KOPT-K1 (cell line): Measurements from ENCODE around the gene DIP2C.
"Not testable (repeated sequence)": the region's sequence is repeated elsewhere in the genome, so short reads cannot be mapped to it uniquely, and the experiment has no call there.

ENCODE experiments used
- H3K27ac ChIP-seq: fragments of 200-600 bp; sonication (generic); 2 replicates; pipeline ENCODE4 v1.5.1; 2016; ENCODE audit warnings: antibody characterized with exemption, mild to moderate bottlenecking, low read depth, low read length; ENCODE audit not compliant: poor library complexity, severe bottlenecking
- H3K36me3 ChIP-seq: fragments of 200-600 bp; sonication (generic); 2 replicates; pipeline ENCODE4 v1.5.1; 2017; ENCODE audit warnings: antibody characterized with exemption, mild to moderate bottlenecking, low read length, moderate library complexity; ENCODE audit not compliant: insufficient read depth
- H3K9me3 ChIP-seq: fragments of 200-600 bp; sonication (generic); 2 replicates; pipeline ENCODE4 v1.5.1; 2017; ENCODE audit warnings: antibody characterized with exemption, low read length, mild to moderate bottlenecking; ENCODE audit not compliant: insufficient read depth, poor library complexity, severe bottlenecking

DIP2C gene

DNA sequence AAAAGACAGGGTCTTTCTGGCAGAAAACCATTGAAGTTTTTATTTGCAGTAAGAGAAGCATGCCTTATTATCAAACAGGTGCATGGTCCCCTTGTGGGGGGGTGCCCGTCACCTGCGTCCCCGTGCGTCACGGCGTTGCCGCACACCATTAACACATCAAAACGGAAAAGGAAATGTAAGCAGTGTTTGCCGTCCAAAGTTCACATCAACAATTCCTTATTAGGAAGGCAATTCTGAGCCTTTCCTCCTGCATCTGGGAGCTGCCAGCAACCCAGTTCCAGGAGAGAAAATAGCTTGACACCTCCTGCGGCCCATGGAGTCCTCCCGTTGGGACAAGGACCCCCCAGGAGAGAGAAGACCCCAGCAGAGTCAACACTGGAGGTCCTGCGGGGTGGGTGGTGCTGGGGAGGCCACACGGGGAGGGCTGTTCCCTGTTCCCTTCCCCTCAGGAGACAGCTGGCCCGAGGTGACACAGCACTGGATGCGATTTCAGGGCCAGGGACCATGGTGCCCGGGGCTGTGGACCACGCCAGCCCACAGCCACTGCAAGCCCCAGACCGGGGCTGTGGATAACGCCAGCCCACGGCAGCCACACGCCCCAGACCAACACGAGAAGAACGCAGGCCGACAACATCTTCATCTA, 39.5 kb downstream of the DIP2C start:
- no peaks in the 10 kb centered on the region for H3K36me3 ChIP-seq
- H3K9me3 ChIP-seq, result peaks cover 8% of the 10 kb centered on the region
- H3K27ac ChIP-seq, result no peak overlapping the region

DNA sequence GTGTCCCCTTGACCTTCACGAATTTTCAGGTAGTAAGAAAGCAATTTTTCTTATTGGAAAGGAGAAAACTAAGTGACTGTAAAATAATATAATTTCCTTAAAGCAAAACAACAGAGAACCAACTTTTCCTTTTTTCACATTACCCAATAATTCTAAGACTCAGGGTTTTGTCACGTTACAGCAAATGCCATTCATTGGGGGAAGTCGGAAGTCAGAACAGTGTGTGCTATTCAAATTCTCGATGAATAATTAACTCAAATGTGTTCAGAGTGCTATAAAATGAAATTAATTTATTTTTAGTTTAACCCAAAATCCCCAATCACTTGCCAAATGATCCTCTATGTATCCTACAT, 40.0 kb downstream of the DIP2C start:
- H3K27ac ChIP-seq, result no peak overlapping the region
- H3K36me3 ChIP-seq, result no peaks in the 10 kb centered on the region

GRCh38 chr10:647019-647418, 42.4 kb downstream of the DIP2C start:
- peaks cover 16% of the 10 kb centered on the region for H3K9me3 ChIP-seq
- not testable (repeated sequence) for H3K27ac ChIP-seq, H3K36me3 ChIP-seq

More for the DNA sequence above, 40.0 kb downstream of the DIP2C start:
- H3K9me3 ChIP-seq, result peaks cover 13% of the 10 kb centered on the region

GRCh38 chr10:646118-646524, 43.3 kb downstream of the DIP2C start:
- peaks cover 16% of the 10 kb centered on the region for H3K9me3 ChIP-seq
- H3K36me3 ChIP-seq, result no peaks in the 10 kb centered on the region

DNA sequence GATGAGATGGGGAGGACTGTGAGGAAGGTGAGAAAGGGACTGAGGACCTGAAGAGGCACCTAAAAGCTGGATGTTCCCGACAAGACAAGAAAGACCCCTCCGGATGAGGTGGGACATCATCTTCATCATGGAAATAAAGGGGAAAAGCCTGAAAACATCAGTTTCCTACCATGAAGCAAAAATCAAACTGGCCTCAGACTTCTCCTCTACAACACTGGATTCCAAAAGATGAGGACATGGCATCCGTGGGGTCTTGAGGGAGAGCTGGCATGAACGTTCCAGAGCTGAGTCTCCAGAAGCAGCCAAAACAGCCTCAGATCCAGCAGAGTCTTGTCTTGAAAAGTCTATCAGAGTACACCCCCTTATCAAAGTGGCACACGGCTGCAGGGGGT, 44.5 kb downstream of the DIP2C start:
- H3K27ac ChIP-seq, result no peak overlapping the region
- no peaks in the 10 kb centered on the region for H3K36me3 ChIP-seq
- peaks cover 16% of the 10 kb centered on the region for H3K9me3 ChIP-seq

More at GRCh38 chr10:646118-646524, 43.3 kb downstream of the DIP2C start:
- H3K27ac ChIP-seq, result no peak overlapping the region

GRCh38 chr10:644076-644942, 45.2 kb downstream of the DIP2C start:
- Histone ChIP-seq H3K36me3 (no peaks in the 10 kb centered on the region), H3K9me3 (peaks cover 16% of the 10 kb centered on the region), H3K27ac (no peak overlapping the region)

- Histone ChIP-seq H3K27ac (no peak overlapping the region), H3K36me3 (no peaks in the 10 kb centered on the region), H3K9me3 (peaks cover 10% of the 10 kb centered on the region)
These were observed 47.1 kb downstream of the DIP2C start for GRCh38 chr10:642186-642890.

- Histone ChIP-seq H3K9me3 (peaks cover 10% of the 10 kb centered on the region), H3K27ac (no peak overlapping the region), H3K36me3 (no peaks in the 10 kb centered on the region)
These were observed 48.1 kb downstream of the DIP2C start for GRCh38 chr10:641149-642010.

DNA sequence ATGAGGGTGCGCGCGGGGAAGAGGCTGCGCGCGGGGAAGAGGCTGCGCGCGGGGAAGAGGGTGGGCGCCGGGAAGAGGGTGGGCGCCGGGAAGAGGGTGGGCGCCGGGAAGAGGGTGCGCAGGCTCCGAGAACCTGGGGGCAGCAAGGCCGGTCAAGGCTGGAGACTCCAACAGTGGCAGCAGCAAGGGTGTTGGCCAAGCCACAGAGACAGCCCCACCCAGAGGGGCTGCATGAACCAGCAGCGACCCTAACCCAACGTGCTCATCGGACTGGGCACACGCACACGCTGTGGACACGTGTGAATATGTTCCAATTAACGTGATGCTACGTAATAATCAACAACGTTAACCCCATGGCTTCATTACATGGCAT, 48.8 kb downstream of the DIP2C start:
- Histone ChIP-seq H3K27ac (no peak overlapping the region), H3K9me3 (peaks cover 10% of the 10 kb centered on the region), H3K36me3 (no peaks in the 10 kb centered on the region)

GRCh38 chr10:639751-640672, 49.5 kb downstream of the DIP2C start:
- no peak overlapping the region for H3K27ac ChIP-seq
- no peaks in the 10 kb centered on the region for H3K36me3 ChIP-seq
- H3K9me3 ChIP-seq, result peaks cover 8% of the 10 kb centered on the region

- Histone ChIP-seq H3K27ac (no peak overlapping the region), H3K36me3 (no peaks in the 10 kb centered on the region), H3K9me3 (no peaks in the 10 kb centered on the region)
These were observed 50.3 kb downstream of the DIP2C start for GRCh38 chr10:639001-639750.

DNA sequence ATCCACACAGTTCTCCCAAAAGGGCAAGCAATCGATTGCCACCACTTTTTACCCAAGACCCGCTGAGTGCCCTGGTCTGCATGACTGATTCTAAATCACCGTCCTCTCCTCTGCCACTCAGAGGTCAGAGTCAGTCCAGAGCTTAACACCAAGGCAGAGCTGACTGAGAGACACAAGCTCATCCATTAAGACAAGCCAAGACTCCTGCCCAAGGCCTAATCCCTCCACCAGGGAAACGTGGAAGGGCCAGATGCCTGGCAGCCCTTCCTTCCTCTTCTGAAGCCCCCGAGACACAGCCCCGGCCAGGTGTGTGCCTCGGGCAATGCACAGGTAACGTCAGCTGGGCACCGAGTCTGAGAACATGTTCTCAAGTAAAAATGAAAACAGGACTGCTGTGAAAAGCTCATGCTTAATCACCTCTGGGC, 51.7 kb downstream of the DIP2C start:
- Histone ChIP-seq H3K36me3 (no peaks in the 10 kb centered on the region), H3K9me3 (no peaks in the 10 kb centered on the region), H3K27ac (no peak overlapping the region)

DNA sequence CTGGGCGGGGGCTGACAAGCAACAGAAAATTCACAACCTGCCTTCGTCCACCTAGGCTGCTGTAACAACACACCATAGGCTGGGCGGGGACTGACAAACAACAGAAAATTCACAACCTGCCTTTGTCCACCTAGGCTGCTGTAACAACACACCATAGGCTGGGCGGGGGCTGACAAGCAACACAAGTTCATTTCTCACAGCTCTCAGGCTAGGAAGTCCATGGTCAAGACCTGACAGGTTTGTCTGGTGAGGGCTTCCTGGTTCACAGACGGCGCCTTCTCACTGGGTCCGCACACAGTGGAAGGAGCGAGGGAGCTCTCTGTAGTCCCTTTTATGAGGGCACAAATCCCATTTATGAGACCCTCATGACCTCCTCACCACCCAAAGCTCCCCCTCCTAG, 52.2 kb downstream of the DIP2C start:
- H3K27ac ChIP-seq, result no peak overlapping the region
- no peaks in the 10 kb centered on the region for H3K9me3 ChIP-seq
- H3K36me3 ChIP-seq, result no peaks in the 10 kb centered on the region
